ENCODE results near the gene AIG1. TPM values are rescaled to one million over a fixed set of nuclear protein-coding genes. Genes with fewer than 3 reads are reported as not detected.

AIG1 gene
- total and polyA plus RNA-seq, 2 of the 13 experiments (the other 11 are each of a cell fraction or from before 2014, with no cell fraction given) = 115 to 197 TPM

DNA sequence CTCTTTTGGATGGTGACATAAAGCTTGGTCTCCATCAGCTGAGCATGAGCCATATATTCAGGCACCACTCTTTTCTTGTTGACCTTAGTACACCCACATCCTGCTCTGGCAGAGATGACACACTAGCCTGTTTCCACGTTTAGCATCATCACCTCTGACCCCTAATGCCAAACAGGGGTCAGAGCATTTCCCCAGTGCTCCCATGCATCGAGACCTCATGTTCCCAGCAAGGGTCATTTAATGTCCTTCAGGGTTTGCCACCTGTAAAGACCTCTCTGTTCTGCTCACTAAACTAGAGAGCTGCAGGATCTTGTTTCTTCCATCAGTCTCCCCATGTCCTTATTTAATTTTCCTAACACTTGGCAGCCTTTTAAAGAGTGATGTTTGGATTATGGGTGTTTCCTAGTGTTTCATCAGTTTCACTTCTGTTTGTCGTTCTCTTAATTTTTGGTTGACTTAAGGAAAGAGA is 97.5 kb downstream of the AIG1 start:
- intact Hi-C loops (cut with micrococcal nuclease; ENCODE audit: unreplicated experiment) (no loop called here), in situ Hi-C loops (cut with HindIII; ENCODE audit: extremely low pct_ligation_motif_present, low pct_unique_long_range_greater_than_20kb) (no loop called here)
- H3K4me1 ChIP-seq (ENCODE audit: insufficient read depth, low read length) = peaks cover 10% of the 10 kb centered on the region; the same call in 1 of the 2 replicates
- H4K20me1 ChIP-seq (ENCODE audit: insufficient read depth, low read length) = no peaks in the 10 kb centered on the region
- H3K4me3 ChIP-seq (replicated peaks in 1 of 3; ENCODE audit: insufficient read depth in 1 of 3, low read depth in 2 of 3, low read length in 3 of 3) = no peak overlapping the region
- no peak for TF ChIP-seq FOXA1 (IDR thresholded peaks at IDR 0.05)
- TF ChIP-seq FOXA1 (CRISPR knock-in tag; IDR thresholded peaks at IDR 0.05) = 0 out of 2 replicates have a peak, but pooled peaks have one; percentile 16
- no peak for TF ChIP-seq RFX3 (CRISPR knock-in tag; IDR thresholded peaks at IDR 0.05)
- no peak for TF ChIP-seq ZNF780A (CRISPR knock-in tag; IDR thresholded peaks at IDR 0.05)
- no peak for TF ChIP-seq LBX2 (CRISPR knock-in tag; IDR thresholded peaks at IDR 0.05; ENCODE audit: borderline replicate concordance)
- TF ChIP-seq ZNF143 (CRISPR knock-in tag; IDR thresholded peaks at IDR 0.05) = no peak
- H2AFZ ChIP-seq (ENCODE audit: low read length) = no peak overlapping the region
- ChIA-PET CTCF (ENCODE audit: low intra/inter-chr PET ratio, low total read pairs) (no interaction called here), POLR2A (no interaction called here)
- H3K4me2 ChIP-seq (ENCODE audit: low read depth, low read length) = no peak overlapping the region
- BruUV-seq (replicated peaks) = no TSS peak
- no peaks in the 10 kb centered on the region for H3K27me3 ChIP-seq (ENCODE audit: control insufficient read depth in 1 of 2, insufficient read depth in 2 of 2, low read length in 2 of 2)
- no peak overlapping the region for H3K9ac ChIP-seq (ENCODE audit: insufficient read depth, low read depth, low read length)
- no peak for DNase-seq (ENCODE audit: low spot score)
- no peaks in the 10 kb centered on the region for H3K79me2 ChIP-seq (ENCODE audit: insufficient read depth, low read length)
- H3K36me3 ChIP-seq (replicated peaks in 1 of 2; ENCODE audit: control insufficient read depth in 1 of 2, insufficient read depth in 2 of 2, low read length in 2 of 2) = no peaks in the 10 kb centered on the region; a peak in 1 of 5 replicates
- no peak for ATAC-seq
- FAIRE-seq = no peak
- WGBS (ENCODE audit: low lambda C conversion rate) = 77% methylated on average over 3 of the region's 3 CpGs
- no peak overlapping the region for H3K27ac ChIP-seq (ENCODE audit: extremely low read length, insufficient read depth, low read length)
- no peaks in the 10 kb centered on the region for H3K9me3 ChIP-seq (ENCODE audit: low read length)

GRCh38 chr6:143159001-143159400 is 98.3 kb downstream of the AIG1 start:
- Histone ChIP-seq H3K9me3 (ENCODE audit: low read length) (no peaks in the 10 kb centered on the region), H4K20me1 (ENCODE audit: insufficient read depth, low read length) (no peaks in the 10 kb centered on the region), H3K4me2 (ENCODE audit: low read depth, low read length) (no peak overlapping the region), H3K4me1 (ENCODE audit: insufficient read depth, low read length) (peaks cover 10% of the 10 kb centered on the region; the same call in 1 of the 2 replicates), H3K79me2 (ENCODE audit: insufficient read depth, low read length) (no peaks in the 10 kb centered on the region), H2AFZ (ENCODE audit: low read length) (no peak overlapping the region), H3K9ac (ENCODE audit: insufficient read depth, low read depth, low read length) (no peak overlapping the region), H3K4me3 (replicated peaks in 1 of 3; ENCODE audit: insufficient read depth in 1 of 3, low read depth in 2 of 3, low read length in 3 of 3) (no peak overlapping the region), H3K27me3 (ENCODE audit: control insufficient read depth in 1 of 2, insufficient read depth in 2 of 2, low read length in 2 of 2) (no peaks in the 10 kb centered on the region), H3K27ac (ENCODE audit: extremely low read length, insufficient read depth, low read length) (no peak overlapping the region), H3K36me3 (replicated peaks in 1 of 2; ENCODE audit: control insufficient read depth in 1 of 2, insufficient read depth in 2 of 2, low read length in 2 of 2) (no peaks in the 10 kb centered on the region; a peak in 1 of 5 replicates)
- in situ Hi-C loops (cut with HindIII; ENCODE audit: extremely low pct_ligation_motif_present, low pct_unique_long_range_greater_than_20kb) = no loop called here
- BruUV-seq (replicated peaks) = no TSS peak
- intact Hi-C loops (cut with micrococcal nuclease; ENCODE audit: unreplicated experiment) = no loop called here
- FAIRE-seq = no peak
- ChIA-PET CTCF (ENCODE audit: low intra/inter-chr PET ratio, low total read pairs) (no interaction called here), POLR2A (no interaction called here)
- 98% methylated on average over 1 of the region's 1 CpG for WGBS (ENCODE audit: low lambda C conversion rate)
- no peak for DNase-seq (ENCODE audit: low spot score)
- no peak for ATAC-seq
- TF ChIP-seq, protein P1, sequence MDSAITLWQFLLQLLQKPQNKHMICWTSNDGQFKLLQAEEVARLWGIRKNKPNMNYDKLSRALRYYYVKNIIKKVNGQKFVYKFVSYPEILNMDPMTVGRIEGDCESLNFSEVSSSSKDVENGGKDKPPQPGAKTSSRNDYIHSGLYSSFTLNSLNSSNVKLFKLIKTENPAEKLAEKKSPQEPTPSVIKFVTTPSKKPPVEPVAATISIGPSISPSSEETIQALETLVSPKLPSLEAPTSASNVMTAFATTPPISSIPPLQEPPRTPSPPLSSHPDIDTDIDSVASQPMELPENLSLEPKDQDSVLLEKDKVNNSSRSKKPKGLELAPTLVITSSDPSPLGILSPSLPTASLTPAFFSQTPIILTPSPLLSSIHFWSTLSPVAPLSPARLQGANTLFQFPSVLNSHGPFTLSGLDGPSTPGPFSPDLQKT (CRISPR knock-in tag; IDR thresholded peaks at IDR 0.05; ENCODE audit: borderline replicate concordance) = no peak
- TF ChIP-seq E2F5 (CRISPR knock-in tag; conservative IDR thresholded peaks at IDR 0.05) (no peak), ZNF414 (CRISPR knock-in tag; IDR thresholded peaks at IDR 0.05) (no peak), TSC22D2 (CRISPR knock-in tag; IDR thresholded peaks at IDR 0.05; ENCODE audit: borderline replicate concordance) (no peak), ZSCAN31 (CRISPR knock-in tag; IDR thresholded peaks at IDR 0.05; ENCODE audit: low read depth) (no peak), PCBP2 (optimal IDR thresholded peaks at IDR 0.05; ENCODE audit: low read depth, low read length, poor library complexity, severe bottlenecking) (no peak)
- TF ChIP-seq, protein P2, sequence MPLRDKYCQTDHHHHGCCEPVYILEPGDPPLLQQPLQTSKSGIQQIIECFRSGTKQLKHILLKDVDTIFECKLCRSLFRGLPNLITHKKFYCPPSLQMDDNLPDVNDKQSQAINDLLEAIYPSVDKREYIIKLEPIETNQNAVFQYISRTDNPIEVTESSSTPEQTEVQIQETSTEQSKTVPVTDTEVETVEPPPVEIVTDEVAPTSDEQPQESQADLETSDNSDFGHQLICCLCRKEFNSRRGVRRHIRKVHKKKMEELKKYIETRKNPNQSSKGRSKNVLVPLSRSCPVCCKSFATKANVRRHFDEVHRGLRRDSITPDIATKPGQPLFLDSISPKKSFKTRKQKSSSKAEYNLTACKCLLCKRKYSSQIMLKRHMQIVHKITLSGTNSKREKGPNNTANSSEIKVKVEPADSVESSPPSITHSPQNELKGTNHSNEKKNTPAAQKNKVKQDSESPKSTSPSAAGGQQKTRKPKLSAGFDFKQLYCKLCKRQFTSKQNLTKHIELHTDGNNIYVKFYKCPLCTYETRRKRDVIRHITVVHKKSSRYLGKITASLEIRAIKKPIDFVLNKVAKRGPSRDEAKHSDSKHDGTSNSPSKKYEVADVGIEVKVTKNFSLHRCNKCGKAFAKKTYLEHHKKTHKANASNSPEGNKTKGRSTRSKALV (CRISPR knock-in tag; IDR thresholded peaks at IDR 0.05) = no peak

Measured in HepG2 (cell line).